ENCODE measurements around the gene SLC1A2.

Gene SLC1A2

DNA sequence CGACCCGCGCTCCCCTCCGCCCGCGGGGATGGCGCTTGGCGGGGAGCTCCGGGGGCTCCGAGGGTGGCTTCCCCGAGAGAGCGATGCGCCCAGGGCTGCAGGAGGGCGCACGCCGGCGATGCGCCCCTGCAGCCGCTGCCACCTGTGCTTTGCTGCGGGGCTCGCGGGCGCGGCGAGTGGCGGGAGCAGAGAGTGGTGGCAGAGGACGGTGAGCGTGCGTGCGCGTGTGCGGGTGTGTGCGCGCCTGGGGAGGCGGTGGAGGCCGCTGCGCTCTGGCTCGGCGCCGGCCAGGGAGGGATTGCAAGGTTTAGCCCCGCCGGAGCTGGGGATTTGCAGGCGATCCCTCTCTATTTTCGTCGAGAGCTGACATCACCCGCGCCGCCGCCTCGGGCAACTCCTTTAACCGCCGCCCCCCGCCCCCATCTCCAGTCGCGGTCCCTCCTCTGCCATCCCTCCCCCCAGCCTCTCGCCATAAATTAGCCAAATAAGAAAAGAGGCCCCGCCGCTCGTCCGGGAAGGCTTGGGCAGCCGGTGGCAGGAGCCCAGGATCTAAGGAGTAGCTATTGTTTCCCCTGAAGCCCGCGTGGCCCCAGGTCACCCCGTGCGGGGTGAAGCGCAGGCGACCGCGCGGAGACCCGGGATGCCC lies at the start of gene SLC1A2:
Gene SLC1A2 (minus strand): TSS at position 375 of the 646 bp plus-strand sequence. CDS start 592 bp downstream, outside the sequence.
- DNase-seq, result no peak

DNA sequence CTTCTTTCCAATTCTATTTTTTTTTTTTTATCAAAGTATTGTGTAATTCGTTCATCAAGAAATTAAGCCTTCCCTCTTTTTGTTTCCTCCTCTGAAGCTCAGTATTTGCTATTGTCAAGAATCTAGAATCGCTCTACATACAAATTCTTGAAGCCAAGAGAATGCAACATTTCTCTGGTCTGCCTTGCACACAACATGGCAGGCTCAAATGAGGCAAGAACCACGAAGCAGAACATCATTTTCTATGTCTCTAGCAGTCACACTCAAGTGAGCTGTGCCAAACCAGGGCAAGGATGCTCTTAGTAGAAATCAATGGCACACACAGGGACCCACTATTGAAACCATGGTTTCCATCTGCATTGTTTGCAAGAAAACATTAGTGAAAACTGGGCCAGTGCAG lies 46.7 kb upstream of the SLC1A2 start:
- DNase-seq, result no peak

DNA sequence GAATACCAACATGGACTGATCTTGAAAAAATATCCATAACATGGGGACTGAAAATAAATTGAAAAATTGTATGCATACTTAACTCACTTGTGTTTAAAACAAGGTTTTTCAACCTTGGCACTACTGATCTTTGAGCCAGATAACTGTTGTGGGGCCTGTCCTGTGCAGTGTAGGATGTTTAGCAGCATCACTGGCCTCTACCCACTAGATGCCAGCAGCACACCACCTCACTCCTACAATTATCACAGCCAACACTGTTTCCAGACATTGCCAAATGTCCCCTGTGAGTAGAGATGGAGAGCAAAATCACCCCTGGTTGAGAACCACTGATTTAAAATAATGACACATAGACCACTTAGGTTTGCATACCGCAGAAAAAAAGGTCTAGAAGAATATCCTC lies 45.0 kb upstream of the SLC1A2 start:
- DNase-seq, result no peak

DNA sequence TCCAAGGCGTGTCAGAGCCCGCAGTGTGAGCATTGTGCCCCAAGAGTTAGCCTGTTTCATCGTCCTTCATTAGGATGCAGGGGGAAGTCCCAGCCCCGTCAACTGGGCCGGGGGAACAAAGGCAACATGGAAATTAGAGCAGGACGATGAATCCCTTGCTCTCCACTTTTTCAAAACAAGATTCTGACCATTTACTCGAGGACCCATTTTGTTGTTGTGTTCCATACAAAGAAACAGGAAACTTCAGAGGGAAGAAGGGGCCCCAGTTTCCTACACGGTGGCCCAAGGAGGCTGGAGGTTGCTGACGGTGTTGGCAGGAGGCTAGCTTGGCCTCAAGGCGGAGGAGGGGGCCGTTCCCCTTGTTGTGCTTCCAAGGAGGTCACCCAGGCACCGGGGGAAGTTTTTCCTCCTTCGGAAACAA lies 44.0 kb upstream of the SLC1A2 start:
- no peak for DNase-seq

DNA sequence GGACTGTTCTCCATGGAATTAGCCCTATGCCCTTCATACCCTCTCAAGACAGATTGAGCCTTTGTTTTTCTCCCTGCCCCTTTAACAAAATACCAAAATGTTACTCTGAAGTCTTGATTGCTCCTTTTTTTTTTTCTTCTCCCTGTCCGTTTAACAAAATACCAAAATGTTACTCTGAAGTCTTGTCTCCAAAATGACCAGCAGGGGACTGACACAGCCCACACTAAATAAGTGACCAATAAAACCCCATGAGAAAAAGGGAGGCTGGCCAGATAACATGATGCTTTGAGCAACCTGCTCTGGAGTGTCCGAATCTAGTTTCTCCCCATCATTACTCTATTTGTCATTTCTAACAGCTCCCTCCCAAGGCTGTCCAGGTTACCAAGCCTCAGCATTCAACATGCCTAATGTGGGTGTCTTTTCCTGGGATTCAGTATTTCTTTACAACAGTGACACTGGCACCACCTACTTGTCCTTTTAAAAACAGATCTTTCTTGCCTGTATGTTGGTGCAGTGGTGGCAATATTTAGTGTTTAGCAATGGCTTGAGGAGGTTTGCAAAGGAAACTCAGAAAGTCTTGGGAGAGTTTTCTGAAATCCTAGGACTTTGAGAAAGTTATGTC lies 42.7 kb upstream of the SLC1A2 start:
- DNase-seq, result no peak

DNA sequence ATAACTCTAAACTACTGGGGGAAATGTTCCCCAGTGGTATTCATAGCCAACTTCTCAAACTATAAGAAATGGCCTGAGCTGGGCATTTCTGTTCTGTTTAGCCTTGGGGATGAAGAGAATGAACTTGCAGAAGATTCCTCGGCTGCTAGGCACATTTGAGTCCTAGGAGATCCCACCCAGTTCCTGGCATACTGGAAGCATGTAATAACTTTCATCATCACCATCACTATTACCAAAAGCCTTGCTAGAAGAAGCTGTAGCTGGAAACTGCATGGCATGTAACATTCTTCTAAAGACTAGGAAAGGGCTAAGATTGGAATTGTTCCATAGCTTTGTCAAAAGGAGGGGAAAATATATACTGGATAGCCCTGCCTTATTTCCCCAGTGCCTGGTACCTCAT lies 40.1 kb upstream of the SLC1A2 start:
- no peak for DNase-seq

DNA sequence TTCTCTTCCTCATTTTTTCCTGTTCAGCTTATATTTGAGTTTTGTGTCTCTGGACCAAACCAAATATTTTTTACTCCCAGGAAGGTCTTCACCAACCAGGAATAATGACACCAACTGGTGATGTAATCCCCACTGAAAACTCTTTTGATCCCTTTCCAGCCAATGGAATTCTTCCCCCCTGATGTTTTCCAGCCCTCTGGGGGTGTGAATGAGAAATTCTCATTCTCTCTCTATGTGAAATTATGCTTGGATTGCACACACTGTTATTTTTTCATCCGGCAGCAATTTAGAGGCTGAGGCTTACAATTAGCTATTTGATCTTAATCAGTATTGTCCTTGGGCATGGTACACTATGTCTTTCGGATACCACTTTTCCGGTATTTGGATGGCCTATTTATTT lies 39.5 kb upstream of the SLC1A2 start:
- no peak for DNase-seq

DNA sequence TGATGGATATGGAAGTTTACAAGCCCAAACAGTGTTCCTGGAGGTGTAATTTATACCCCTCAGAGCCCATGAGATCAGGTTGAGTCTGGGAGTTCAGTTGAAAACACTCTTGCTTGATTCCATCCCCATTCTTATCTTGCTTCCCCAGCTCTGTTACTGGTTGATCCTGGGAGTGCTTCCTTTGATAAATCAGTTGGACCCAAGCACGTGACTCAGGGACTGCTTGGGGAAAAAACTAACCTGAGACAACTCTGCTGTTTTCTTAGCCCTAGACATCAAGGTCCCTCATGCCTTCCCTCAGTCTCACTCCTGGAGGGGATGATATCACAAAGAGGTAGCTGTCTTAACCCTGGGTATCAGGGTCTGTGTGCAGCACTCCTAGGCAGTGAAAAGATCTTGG lies 35.0 kb upstream of the SLC1A2 start:
- no peak for DNase-seq

DNA sequence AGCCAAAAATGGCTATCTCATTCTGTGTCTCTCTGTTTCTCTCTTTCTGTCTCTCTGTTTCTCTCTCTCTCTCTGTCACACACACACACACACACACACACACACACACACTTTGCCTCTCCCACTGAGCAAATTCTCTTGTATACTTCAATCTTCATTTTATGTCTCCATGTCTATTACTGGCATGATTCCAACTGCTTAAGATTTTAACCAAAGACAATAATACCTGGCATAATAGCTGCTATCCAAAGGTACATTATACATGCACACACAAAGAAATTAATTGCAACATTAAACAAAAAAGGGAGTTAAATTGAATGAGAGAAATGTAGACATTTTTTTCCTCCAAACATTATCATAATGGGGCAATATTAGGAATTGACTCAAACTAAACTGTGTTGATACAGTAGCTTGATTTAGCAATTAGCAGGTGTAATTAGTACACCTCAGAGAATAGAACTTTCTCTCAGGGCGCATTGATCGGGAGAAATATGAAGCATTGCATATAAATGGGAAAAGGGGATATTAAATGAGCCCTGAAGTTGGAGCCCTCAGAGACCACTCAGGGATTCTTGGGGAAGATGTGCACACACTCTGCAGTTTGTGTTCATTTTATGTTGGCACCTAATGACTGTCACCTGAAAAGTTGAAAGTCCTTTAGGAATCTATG lies 17.4 kb upstream of the SLC1A2 start:
- DNase-seq, result no peak

DNA sequence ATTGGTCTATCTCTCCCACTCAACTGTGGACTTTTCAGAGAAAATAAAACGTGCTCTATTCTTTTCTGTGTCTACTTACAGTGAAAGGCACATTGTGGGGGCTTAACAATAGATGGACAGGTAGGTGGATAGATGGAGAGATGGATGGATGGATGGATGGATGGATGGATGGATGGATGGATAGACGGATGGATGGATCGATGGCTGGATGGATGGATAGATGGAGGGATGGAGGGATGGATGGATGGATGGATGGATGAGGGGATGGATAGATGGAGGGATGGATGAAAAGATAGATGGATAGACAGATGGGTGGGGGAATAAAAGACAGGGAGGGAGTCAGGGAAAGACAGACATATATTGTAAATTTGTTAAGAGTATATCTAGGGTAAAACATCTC lies 14.2 kb upstream of the SLC1A2 start:
- no peak for DNase-seq

DNA sequence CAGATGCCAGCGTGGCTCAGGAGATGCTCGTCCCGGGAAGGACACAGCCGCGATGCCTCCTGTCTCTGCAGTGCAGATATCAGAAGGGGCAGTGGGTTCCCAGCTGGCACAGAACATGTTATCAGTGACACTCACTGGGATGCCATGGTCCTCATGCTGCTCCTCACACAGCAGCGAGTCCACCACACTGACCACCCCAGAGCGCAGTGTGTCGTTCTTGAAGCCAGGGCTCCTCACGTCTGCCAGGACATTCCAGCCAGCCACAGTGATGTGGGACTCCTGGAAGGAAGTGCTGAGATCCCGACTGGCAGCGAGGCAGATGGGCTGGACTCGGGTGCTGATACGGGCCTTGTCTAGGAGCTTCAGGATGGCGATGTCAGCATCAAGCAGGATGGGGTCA lies 13.1 kb upstream of the SLC1A2 start:
- no peak for DNase-seq

DNA sequence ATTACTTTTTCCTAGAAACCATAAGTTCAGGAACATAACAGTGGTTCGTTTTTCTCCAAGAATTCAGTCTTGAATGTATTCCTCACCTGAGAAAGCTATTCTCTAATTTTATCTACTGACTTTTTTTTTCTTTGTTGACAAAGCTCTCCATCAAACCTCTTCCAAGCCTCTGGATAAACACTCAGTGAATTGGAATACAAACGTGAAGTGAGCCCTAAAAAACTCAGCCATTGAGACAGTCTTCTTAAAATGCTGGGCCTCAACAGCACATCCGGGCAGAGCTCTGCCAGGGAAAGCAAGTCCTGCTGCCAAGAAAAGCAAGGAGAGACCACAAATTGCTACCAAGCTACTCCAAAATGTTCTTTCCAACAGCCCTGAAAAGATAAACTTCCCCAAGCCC lies 7.7 kb upstream of the SLC1A2 start:
- no peak for DNase-seq

DNA sequence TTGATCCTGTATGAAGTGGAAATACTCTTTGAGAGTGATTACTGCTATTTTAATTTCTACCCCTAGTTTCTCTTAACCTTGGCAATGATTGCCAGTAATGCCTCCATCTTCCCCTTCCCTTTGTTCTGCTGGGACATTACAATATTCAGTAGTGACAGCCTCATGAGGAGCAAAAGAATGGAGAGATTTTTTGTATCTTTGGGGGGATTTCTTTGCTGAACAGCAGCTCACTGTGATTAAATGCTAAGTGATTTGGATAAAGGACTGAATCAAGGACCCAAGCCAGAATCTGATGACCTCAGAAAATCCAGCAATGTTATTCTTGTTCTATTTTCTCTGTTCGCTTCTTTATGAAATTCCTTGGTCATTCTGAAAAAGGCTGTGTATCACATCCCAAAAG lies 7.0 kb upstream of the SLC1A2 start:
- DNase-seq, result no peak

DNA sequence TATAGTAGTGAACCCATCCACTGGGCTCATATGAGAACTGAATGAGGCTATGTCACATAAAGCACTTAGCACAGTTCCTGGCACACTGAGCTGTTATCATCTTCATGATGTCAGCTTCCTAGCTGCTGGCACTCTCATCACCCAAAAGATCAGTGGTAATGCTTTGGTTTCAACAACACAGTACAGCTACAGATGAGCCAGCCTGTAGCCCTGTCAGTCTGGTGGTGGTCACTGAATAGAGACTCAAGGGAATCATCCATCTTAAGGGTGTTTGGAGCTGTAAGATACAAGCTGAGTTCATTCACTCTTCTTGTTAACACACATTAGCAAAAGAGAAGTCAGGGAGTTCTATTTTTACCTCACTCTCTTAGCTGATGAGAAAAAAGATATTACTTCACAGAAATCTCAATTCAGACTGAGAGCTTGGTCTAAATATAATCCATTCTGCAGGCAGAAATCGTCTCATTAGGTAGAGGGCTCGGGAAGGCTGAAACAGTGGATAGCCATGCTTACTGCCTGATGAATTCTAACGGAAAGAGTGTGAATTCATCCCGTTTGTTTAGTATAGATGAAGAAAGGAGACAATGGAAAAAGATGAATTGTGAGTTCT lies 6.3 kb upstream of the SLC1A2 start:
- no peak for DNase-seq

DNA sequence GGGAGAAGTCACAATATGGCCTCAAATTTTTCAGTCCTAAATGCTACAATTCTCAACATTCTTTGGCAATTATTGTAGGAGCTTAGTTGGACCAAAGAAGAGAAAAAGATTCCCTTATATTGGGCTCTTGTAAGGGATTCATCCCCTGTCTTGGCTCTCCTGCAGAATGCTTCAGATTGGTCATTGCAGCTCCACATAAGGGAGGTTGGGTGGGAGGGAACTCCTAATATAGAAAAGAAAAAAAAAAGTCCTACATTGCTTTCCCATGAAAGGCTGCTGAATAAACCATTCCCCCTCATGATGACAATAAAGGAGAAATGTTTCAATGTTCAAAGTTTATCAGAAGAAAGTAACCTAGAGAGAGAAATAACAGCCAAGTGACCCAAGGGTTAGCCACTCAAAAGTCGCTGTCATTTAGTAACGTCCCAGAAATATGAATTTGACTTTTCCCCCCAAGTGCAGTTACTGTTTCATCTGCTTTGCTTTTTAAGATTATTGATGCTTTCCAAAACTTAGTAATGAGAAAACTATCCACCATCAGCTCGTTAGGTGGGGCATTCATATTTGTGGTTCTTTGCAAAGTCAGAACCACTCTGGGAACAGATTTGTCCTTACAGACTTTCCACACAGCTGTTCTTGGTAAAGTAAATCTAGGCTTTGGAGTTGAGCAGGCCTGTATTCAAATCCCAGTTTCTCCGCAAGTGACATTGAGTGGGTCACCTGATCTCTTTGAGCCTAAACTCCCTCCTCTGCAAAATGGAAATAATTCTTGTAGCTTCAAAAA lies 5.0 kb upstream of the SLC1A2 start:
- DNase-seq, result no peak

DNA sequence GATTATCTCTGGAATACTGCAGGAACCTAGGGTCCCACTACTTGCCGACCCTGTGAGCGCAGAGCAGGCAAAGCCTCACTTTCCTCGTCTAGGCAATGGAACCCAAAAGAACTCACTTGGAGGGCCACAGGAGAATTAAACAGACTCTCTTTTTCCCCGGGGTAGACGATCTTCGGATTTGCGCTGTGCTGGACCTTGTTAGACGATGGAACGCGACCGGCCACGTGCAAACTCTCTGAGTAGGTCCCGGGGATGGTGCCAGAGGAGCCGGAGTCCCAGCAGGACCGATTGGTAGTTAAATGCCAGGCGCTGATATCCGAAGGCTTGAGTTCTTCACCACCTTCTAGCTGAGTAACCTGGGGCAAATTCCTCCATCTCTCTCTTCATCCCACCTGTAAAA lies 1.0 kb upstream of the SLC1A2 start:
- no peak for DNase-seq

DNA sequence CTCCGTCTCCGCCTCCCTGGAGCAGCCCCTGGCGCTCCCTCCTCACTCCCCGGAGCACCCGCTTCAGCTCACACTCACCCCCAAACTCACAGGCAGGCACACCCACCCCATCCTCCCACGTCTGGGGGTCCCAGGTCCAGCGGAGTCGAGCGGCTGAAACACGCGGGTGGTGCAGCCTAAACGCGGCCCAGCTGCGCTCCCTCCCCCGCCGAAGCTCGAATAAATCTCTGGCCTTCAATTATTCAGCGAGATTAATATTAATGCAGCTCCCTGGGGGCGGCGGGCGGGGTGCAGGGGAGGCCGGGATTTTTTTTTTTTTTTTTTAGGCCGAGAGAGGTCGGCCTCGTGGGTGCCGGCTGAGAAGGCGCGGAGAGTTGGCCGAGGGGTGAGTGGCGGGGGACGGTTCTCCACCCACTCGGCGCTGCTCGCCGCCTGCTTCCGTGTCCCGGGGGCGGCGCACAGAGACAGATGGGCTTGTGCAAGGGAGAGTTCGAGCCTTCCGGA lies 524 bp upstream of the SLC1A2 start:
- no peak for DNase-seq

DNA sequence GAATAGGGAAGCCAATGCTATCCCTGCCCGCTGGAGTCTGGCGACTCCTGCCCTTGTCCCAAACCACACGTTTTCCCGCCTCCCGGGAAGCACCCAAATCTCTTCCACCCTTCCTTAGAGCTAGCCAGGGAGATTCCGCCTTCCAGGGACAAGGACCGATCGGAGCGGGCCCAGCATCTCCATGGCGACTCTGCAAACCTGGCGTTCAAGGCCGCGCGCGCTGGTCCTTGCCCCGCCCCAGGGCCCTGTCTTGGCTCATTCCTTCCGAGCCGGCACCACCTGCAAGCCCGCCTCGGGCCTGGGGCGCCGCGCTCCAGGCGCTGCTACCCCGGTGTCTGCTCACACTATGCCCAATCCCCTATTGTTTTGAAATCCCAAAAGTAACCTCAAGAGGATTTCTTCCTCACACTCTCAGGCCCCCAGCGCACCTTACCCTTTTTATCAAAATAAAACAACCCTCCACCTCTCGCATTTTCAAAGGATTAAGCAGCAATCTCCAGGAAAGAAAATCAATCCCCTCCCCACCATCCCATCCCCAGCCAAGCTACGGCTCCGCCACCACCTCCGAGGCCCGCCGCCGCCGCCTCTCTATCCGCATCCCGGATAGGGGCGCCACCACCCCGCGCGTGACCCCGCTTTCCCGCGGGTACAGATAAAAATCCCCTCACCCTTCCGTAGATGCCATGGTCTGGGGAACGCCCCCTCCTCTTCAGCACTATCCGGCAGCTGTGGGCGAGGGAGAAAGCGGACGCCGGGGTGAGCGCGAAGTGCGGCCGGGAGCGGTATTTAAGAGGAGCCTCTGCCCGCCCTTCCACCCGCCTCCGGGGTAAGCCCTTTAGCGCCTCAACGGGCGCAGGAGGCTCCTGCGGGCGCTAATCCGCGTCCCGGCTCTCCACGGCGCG lies 825 bp downstream of the SLC1A2 start:
- DNase-seq, result no peak

DNA sequence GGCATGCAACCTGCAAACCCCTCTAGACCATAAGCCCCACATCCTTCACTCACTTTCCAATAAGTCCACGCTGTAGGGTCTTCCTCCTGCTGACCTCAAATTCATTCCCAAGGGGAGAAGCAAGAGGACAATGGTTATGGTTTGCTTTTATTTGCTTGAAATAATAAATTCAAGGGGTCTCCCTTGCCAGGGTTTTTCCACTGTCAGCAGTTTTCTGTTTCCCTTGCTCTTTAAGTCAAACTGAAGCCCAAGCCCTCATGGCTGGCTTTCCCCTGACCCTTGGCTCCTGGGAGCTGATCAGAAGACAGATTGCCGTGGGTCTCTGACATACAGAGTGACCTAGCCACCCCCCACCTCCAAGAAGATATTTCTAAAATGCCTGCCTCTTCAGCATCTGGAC lies 3.9 kb downstream of the SLC1A2 start:
- DNase-seq, result no peak

DNA sequence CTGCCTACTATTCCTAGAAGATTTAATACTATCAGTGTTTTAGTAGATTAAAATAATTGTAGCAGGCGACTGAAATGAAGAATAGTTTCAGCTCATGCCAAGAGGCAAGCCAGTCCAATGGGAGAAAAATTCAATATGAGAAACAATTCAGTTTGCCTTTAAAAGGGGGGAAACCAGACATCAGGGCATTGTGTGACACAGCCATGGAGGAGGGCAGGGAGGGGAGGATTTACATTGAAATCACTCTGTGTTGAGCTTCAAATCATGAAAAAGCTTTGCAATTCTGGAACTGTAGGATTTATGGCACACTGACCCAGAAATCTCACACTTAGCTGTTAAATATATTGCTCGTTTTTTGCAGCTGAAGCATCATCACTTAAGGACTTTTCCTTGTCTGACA lies 4.6 kb downstream of the SLC1A2 start:
- no peak for DNase-seq

DNA sequence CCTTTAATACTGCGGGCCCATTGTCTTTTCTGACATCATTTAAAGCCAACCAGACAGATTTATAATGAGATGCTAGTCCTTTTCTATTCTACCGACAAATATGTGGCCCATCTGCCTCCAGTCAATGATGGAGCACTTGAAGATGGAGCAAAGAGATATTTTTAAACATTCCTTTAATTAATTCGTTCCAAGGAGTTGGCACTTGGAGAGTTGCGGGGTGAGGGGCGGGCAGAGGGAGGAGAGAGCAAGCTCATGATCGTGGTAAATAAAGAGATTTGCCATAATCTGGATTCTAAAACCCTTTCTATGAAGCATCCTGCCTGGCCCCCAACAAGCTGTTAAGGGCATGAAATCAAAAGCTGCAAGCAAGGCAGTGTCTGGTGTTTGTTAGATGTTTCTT lies 5.0 kb downstream of the SLC1A2 start:
- DNase-seq, result no peak

DNA sequence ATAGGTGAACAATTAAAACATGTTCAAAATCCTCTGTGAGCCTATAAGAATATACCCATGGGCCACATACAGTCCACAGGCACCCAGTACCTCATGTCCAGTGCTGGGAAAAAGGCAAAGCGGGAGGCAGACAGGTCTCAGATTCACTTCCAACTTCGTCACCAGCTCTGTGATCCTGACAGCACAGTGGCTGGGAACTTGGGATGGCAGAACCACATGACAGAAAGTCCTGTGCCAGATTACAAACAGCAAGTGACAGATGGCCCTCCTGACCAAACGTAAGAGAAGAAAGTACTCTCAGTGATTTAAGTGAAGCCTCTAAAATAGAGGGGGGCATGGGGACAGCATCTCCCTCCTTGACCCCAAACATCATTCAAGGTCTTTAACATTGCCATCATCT lies 5.8 kb downstream of the SLC1A2 start:
- no peak for DNase-seq
